Effector CD8-positive, alpha-beta T cell (primary cell): Measurements from ENCODE around the gene MED7.
"Not testable (repeated sequence)": the region's sequence is repeated elsewhere in the genome, so short reads cannot be mapped to it uniquely, and the experiment has no call there.

ENCODE experiments used
- DNase-seq: peaks from one replicate; lab custom pipeline; 2025; lab: John Stamatoyannopoulos, UW
- total RNA-seq, 4 experiments: gene quantifications; one replicate each; lab custom pipeline; 2026; lab: John Stamatoyannopoulos, UW

MED7 gene
- 14.9 to 22.3 (median 18.6) reads per million in 4 experiments for total RNA-seq

GRCh38 chr5:157142317-157143126, at the start of gene MED7:
Gene MED7 (minus strand): TSS chr5:157142865. CDS start chr5:157139431, 3,434 bp downstream.
- peak; percentile 84 for DNase-seq

- DNase-seq, result no peak
These were observed 46.6 kb upstream of the MED7 start for GRCh38 chr5:157189223-157189622.

GRCh38 chr5:157188270-157188669, 45.6 kb upstream of the MED7 start:
- DNase-seq, result no peak

GRCh38 chr5:157187046-157187754, 44.5 kb upstream of the MED7 start:
- no peak for DNase-seq

GRCh38 chr5:157186309-157187045, 43.8 kb upstream of the MED7 start:
- no peak for DNase-seq

- DNase-seq, result not testable (repeated sequence)
These were observed 42.5 kb upstream of the MED7 start for GRCh38 chr5:157185122-157185521.

- no peak for DNase-seq
These were observed 41.5 kb upstream of the MED7 start for GRCh38 chr5:157184117-157184670.

GRCh38 chr5:157182143-157182757, 39.6 kb upstream of the MED7 start:
- no peak for DNase-seq

GRCh38 chr5:157180374-157181264, 38.0 kb upstream of the MED7 start, which contains the start of gene ITK:
Gene ITK (plus strand): TSS chr5:157180840. CDS start chr5:157180978, 138 bp downstream.
- no peak for DNase-seq

GRCh38 chr5:157178966-157179365, 36.3 kb upstream of the MED7 start:
- no peak for DNase-seq

GRCh38 chr5:157177953-157178352, 35.3 kb upstream of the MED7 start:
- DNase-seq, result no peak

GRCh38 chr5:157175071-157175612, 32.5 kb upstream of the MED7 start:
- no peak for DNase-seq

GRCh38 chr5:157172403-157172802, 29.7 kb upstream of the MED7 start:
- peak; percentile 50 for DNase-seq

GRCh38 chr5:157168286-157168685, 25.6 kb upstream of the MED7 start:
- DNase-seq, result no peak

GRCh38 chr5:157167214-157167621, 24.6 kb upstream of the MED7 start:
- no peak for DNase-seq

GRCh38 chr5:157166214-157167213, 23.8 kb upstream of the MED7 start, which contains the start of gene GARIN3:
Gene GARIN3 (minus strand): TSS chr5:157166264. CDS start chr5:157166168, 96 bp downstream.
- no peak for DNase-seq

- no peak for DNase-seq
These were observed 23.0 kb upstream of the MED7 start for GRCh38 chr5:157165668-157166067.

- DNase-seq, result no peak
These were observed 22.6 kb upstream of the MED7 start for GRCh38 chr5:157165261-157165660.

- no peak for DNase-seq
These were observed 21.9 kb upstream of the MED7 start for GRCh38 chr5:157164521-157164920.
